RCC 7860 (cell line): ENCODE results near the gene LITAF.
A peak's percentile ranks its signal among the peaks of the same experiment; 100 is the strongest.
"Not testable (repeated sequence)": the region's sequence is repeated elsewhere in the genome, so short reads cannot be mapped to it uniquely, and the experiment has no call there.

Experiments used
- DNase-seq: peaks from one replicate; pipeline ENCODE4 v3.0.0-alpha.2; 2015; ENCODE audit warnings: low spot score
- FAIRE-seq: peaks from 2 replicates; lab custom pipeline; 2012; peaks lifted over from hg19 to GRCh38; lab: Jason Lieb, UNC

LITAF gene

GRCh38 chr16:11601911-11602310 lies 15.2 kb upstream of the LITAF start:
- DNase-seq (no peak), FAIRE-seq (no peak)

GRCh38 chr16:11601425-11601824 lies 14.7 kb upstream of the LITAF start:
- no peak for DNase-seq
- FAIRE-seq: no peak

- DNase-seq: no peak
- no peak for FAIRE-seq
These were observed 12.9 kb upstream of the LITAF start for GRCh38 chr16:11599579-11599978.

GRCh38 chr16:11597235-11598095 lies 10.7 kb upstream of the LITAF start:
- FAIRE-seq (peak; percentile 85), DNase-seq (peak; percentile 91)

GRCh38 chr16:11596572-11597226 lies 10.0 kb upstream of the LITAF start:
- FAIRE-seq: no peak

GRCh38 chr16:11593581-11593980 lies 6.9 kb upstream of the LITAF start:
- no peak for FAIRE-seq

More at GRCh38 chr16:11596572-11597226, 10.0 kb upstream of the LITAF start:
- no peak for DNase-seq

GRCh38 chr16:11593076-11593475 lies 6.4 kb upstream of the LITAF start:
- DNase-seq, FAIRE-seq: not testable (repeated sequence)

More at GRCh38 chr16:11593581-11593980, 6.9 kb upstream of the LITAF start:
- no peak for DNase-seq

GRCh38 chr16:11591630-11592029 lies 4.9 kb upstream of the LITAF start:
- not testable (repeated sequence) for DNase-seq, FAIRE-seq

- DNase-seq (no peak), FAIRE-seq (no peak)
These were observed 2.5 kb upstream of the LITAF start for GRCh38 chr16:11589198-11589550.

GRCh38 chr16:11588321-11589197 lies 1.8 kb upstream of the LITAF start:
- DNase-seq (no peak), FAIRE-seq (no peak)

- FAIRE-seq: no peak
- DNase-seq: no peak
These were observed 1.0 kb upstream of the LITAF start for GRCh38 chr16:11587643-11588247.

- FAIRE-seq (no peak), DNase-seq (no peak)
These were observed 302 bp downstream of the LITAF start for GRCh38 chr16:11586378-11586855.

GRCh38 chr16:11585460-11586377 lies 1.0 kb downstream of the LITAF start:
- DNase-seq (peak; percentile 52), FAIRE-seq (no peak)

- DNase-seq: no peak
- no peak for FAIRE-seq
These were observed 2.7 kb downstream of the LITAF start for GRCh38 chr16:11583889-11584565.

GRCh38 chr16:11583166-11583565 lies 3.6 kb downstream of the LITAF start:
- FAIRE-seq (peak; percentile 85), DNase-seq (peak; percentile 67)

GRCh38 chr16:11582157-11582814 lies 4.4 kb downstream of the LITAF start:
- no peak for DNase-seq
- no peak for FAIRE-seq

- DNase-seq: no peak
- FAIRE-seq: no peak
These were observed 5.0 kb downstream of the LITAF start for GRCh38 chr16:11581678-11582077.

GRCh38 chr16:11580451-11581086 lies 6.2 kb downstream of the LITAF start:
- DNase-seq: no peak
- no peak for FAIRE-seq
